Measurements from ENCODE around the gene MYO5B. TPM values are rescaled to one million over a fixed set of nuclear protein-coding genes. Genes with fewer than 3 reads are reported as not detected.

Gene MYO5B
- total RNA-seq, 6 experiments from 2014 or later, result 0.17 to 0.28 TPM; not detected in 4

DNA sequence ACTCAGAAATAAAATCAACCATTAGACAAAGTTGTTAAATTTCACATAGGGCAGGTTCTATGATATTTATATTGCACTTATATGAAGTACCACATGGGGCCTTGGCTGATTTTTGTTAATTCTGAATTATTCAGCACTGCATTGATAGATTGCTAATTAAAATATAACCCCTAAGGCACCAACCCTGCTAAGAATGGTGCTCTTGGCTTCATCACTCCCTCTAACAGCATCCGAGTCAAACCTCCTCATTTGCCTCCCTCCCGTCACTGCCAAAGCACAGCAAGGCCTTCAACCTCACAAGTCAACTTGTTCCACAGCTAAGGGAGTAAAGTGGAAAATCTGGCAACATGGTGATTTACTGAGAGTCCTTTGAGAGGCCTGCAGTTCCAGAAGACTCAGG lies 27.0 kb downstream of the MYO5B start:
- TF ChIP-seq, protein P1, sequence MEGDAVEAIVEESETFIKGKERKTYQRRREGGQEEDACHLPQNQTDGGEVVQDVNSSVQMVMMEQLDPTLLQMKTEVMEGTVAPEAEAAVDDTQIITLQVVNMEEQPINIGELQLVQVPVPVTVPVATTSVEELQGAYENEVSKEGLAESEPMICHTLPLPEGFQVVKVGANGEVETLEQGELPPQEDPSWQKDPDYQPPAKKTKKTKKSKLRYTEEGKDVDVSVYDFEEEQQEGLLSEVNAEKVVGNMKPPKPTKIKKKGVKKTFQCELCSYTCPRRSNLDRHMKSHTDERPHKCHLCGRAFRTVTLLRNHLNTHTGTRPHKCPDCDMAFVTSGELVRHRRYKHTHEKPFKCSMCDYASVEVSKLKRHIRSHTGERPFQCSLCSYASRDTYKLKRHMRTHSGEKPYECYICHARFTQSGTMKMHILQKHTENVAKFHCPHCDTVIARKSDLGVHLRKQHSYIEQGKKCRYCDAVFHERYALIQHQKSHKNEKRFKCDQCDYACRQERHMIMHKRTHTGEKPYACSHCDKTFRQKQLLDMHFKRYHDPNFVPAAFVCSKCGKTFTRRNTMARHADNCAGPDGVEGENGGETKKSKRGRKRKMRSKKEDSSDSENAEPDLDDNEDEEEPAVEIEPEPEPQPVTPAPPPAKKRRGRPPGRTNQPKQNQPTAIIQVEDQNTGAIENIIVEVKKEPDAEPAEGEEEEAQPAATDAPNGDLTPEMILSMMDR (IDR thresholded peaks at IDR 0.05), result no peak
- Mint-ChIP-seq H3K36me3 (ENCODE audit: low read depth) (no peaks in the 10 kb centered on the region), H3K9me3 (no peaks in the 10 kb centered on the region), H3K4me1 (ENCODE audit: low read depth) (no peaks in the 10 kb centered on the region), H3K27me3 (ENCODE audit: insufficient read depth) (peaks cover 6% of the 10 kb centered on the region), H3K27ac (no peak overlapping the region), H3K4me3 (no peak overlapping the region)
- DNase-seq, result no peak

- Mint-ChIP-seq H3K9me3 (no peaks in the 10 kb centered on the region), H3K4me1 (ENCODE audit: low read depth) (no peaks in the 10 kb centered on the region), H3K27me3 (ENCODE audit: insufficient read depth) (peaks cover 6% of the 10 kb centered on the region), H3K36me3 (ENCODE audit: low read depth) (no peaks in the 10 kb centered on the region), H3K27ac (no peak overlapping the region), H3K4me3 (no peak overlapping the region)
- DNase-seq, result no peak
- TF ChIP-seq, protein P1 (IDR thresholded peaks at IDR 0.05), result no peak
These were observed 28.0 kb downstream of the MYO5B start for GRCh38 chr18:50166901-50167300.

- Mint-ChIP-seq H3K27me3 (ENCODE audit: insufficient read depth) (peaks cover 16% of the 10 kb centered on the region), H3K36me3 (ENCODE audit: low read depth) (no peaks in the 10 kb centered on the region), H3K4me3 (no peak overlapping the region), H3K4me1 (ENCODE audit: low read depth) (no peaks in the 10 kb centered on the region), H3K27ac (no peak overlapping the region), H3K9me3 (no peaks in the 10 kb centered on the region)
- TF ChIP-seq, protein P1 (IDR thresholded peaks at IDR 0.05), result no peak
- DNase-seq, result no peak
These were observed 31.4 kb downstream of the MYO5B start for GRCh38 chr18:50163505-50163904.

DNA sequence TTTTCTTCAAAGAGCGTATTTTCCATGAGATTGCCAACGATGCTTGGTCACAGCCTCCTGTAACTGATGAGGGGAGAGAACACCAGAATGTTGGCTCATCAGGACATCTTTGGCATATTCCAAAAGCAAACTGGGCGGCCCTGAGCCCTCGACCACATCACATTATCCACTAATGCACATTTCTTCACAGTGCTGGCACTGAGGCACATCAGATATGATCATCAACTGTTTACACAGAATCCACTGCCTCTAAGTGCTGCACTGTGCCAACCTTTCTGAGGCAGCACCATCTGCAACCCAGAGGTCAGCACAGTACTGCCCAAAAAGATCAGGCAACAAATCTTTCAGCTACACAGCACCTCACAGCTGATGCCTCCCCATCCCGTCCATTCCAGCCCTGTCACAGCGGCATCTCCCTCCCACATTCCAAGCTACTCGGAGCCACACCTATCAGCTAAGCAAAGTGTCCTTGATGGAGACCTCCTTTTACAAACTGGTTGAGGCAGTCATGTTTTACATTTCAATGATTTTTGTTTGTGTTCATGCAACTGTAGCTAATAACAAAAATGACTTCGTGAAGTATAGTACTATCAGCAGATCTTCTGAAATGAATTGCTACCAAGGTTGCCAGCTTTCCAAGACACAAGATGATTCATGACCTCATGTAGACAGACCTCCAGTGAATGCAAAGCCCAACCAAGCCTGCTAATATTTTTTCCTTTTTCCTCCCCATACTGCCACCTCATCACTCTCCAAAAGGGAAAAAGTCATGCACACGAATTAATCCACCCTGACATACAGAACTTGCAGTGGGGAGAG lies 32.3 kb downstream of the MYO5B start:
- Mint-ChIP-seq H3K4me3 (no peak overlapping the region), H3K27me3 (ENCODE audit: insufficient read depth) (peaks cover 16% of the 10 kb centered on the region), H3K4me1 (ENCODE audit: low read depth) (no peaks in the 10 kb centered on the region), H3K27ac (no peak overlapping the region), H3K9me3 (no peaks in the 10 kb centered on the region), H3K36me3 (ENCODE audit: low read depth) (no peaks in the 10 kb centered on the region)
- TF ChIP-seq, protein P1 (IDR thresholded peaks at IDR 0.05), result no peak
- no peak for DNase-seq

GRCh38 chr18:50161597-50162205 lies 33.2 kb downstream of the MYO5B start:
- TF ChIP-seq, protein P1 (IDR thresholded peaks at IDR 0.05), result no peak
- H3K9me3 Mint-ChIP-seq, result no peaks in the 10 kb centered on the region
- no peak overlapping the region for H3K4me3 Mint-ChIP-seq
- H3K27ac Mint-ChIP-seq, result no peak overlapping the region
- H3K27me3 Mint-ChIP-seq (ENCODE audit: insufficient read depth), result peaks cover 19% of the 10 kb centered on the region
- H3K36me3 Mint-ChIP-seq (ENCODE audit: low read depth), result no peaks in the 10 kb centered on the region
- DNase-seq, result no peak
- H3K4me1 Mint-ChIP-seq (ENCODE audit: low read depth), result no peaks in the 10 kb centered on the region

Data from HFFc6 (cell line).